Measurements from ENCODE around the gene KNCN.

KNCN gene

DNA sequence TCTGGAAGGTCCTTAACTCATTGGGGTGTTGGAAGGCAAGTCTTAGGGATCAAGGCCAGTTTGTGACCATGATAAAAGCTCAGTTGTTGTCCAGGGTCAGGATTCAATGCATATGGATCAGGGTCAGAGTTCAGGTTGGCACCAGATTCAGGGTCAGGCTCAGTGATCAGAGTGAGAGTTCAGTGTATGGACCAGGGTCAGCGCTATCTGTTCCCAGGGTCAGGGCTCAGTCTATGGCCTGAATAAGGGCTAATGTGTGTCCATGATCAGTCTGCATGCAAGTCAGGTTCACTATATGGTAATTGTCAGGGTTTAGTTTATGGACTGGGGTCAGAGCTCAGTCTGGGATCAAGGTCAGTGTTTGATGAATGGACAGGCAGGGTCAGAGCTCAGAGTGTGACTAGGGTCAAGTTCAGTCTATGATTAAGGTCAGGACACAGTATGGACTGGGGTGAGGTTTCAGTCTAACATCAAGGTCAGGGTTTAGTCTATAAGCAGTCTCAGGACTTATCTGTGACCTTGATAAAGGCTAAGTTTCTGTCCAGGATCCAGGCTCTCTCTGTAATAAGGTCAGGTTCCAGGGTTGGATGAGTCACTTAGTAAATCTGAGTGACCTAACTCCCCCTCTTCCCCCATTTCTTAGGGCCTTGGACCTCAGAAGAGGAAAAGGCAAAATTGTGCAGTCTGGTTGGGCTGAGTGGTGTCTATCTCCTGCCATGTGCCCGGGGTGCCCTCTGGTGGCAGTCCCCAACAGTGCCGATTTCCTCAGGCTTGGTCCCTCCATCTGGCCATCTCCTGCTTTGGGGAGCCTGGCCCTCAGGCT is 23.8 kb downstream of the KNCN start:
- Histone ChIP-seq H3K4me1 (ENCODE audit: control insufficient read depth in 5 of 5, insufficient read depth in 5 of 5, low read length in 5 of 5) (peaks cover 1 to 15% (median 13%) of the 10 kb centered on the region in 5 donors), H3K4me3 (ENCODE audit: low read depth in 1 of 5, low read length in 5 of 5) (no peak overlapping the region), H3K27me3 (ENCODE audit: control insufficient read depth in 5 of 5, insufficient read depth in 4 of 5, low read length in 5 of 5) (peaks cover 0 to 39% (median 14%) of the 10 kb centered on the region in 5 donors), H3K9me3 (ENCODE audit: control insufficient read depth in 5 of 5, low read length in 5 of 5) (no peaks in the 10 kb centered on the region), H3K36me3 (ENCODE audit: control insufficient read depth in 5 of 5, insufficient read depth in 5 of 5, low read length in 5 of 5) (no peaks in the 10 kb centered on the region), H3K9ac (ENCODE audit: low read length in 5 of 5) (no peak overlapping the region), H3K27ac (ENCODE audit: low read depth, low read length) (no peak overlapping the region)

DNA sequence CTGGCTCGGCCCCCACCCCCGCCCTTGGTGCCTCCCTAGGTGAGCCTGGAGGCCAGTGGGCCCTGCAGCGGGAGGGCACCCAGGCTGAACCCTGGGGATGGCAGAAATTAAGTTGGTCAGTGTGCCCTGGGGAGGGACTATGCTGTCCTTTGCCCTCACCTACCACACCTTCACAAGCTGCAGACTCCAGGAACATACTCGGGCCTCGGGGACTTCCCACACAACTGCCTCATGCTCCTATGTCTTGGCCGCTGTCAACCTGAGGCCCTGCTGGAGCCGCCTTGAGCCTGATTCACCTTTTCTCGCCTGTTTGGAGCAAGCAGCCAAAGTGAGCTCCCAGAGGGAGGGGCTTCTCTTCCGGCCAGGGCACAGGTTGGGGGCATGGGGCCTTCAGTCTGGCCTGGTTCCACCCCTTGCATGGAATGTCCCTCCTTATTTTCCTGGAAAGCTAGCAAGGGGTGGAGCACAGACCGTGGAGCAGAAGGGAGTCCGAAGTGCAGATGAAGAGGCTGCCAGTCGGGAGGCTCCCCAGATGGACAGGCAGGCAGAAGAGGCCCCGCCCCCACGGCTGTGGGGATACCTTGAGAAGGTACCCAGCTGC is 24.7 kb downstream of the KNCN start:
- peaks cover 0 to 37% (median 14%) of the 10 kb centered on the region in 5 donors for H3K27me3 ChIP-seq (ENCODE audit: control insufficient read depth in 5 of 5, insufficient read depth in 4 of 5, low read length in 5 of 5)
- no peaks in the 10 kb centered on the region for H3K36me3 ChIP-seq (ENCODE audit: control insufficient read depth in 5 of 5, insufficient read depth in 5 of 5, low read length in 5 of 5)
- H3K4me3 ChIP-seq (ENCODE audit: low read depth in 1 of 5, low read length in 5 of 5), result no peak overlapping the region
- H3K9me3 ChIP-seq (ENCODE audit: control insufficient read depth in 5 of 5, low read length in 5 of 5), result no peaks in the 10 kb centered on the region
- H3K27ac ChIP-seq (ENCODE audit: low read depth, low read length), result no peak overlapping the region
- H3K9ac ChIP-seq (ENCODE audit: low read length in 5 of 5), result no peak overlapping the region
- H3K4me1 ChIP-seq (ENCODE audit: control insufficient read depth in 5 of 5, insufficient read depth in 5 of 5, low read length in 5 of 5), result peaks cover 4 to 24% (median 19%) of the 10 kb centered on the region in 5 donors

DNA sequence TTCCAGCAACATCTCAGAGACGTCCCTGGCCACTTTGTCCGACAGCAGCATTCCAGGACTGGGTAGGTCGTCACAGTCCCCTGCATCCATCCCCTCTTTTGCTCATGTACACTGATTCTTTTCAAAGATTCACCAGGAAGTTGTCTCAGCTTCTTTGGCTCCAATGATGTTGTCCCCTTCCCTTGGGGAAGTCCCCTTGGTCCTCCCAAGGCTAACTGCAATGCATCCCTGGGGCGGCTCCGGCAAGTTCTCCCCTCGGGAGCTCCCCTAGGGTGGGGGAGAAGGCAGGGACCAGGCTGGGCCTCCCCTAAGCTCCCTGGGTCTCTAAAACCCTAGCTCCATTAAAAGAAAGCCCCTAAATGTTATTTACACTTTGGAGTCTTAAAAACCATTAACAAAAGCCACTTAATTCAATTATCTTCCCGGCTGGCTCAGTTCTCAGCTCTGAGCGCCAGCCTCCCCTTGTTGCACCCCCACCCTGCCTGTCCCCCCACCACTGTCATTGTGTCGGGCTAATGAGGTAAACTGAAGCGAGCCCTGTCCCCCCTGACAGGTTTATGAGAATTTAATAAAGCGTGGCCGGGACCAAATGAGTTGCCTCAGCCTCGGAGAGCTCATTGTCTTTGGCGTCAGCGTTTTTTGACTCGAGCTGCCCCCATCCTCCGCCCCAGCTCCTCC is 25.3 kb downstream of the KNCN start:
- Histone ChIP-seq H3K27me3 (ENCODE audit: control insufficient read depth in 5 of 5, insufficient read depth in 4 of 5, low read length in 5 of 5) (peaks cover 0 to 34% (median 11%) of the 10 kb centered on the region in 5 donors), H3K4me1 (ENCODE audit: control insufficient read depth in 5 of 5, insufficient read depth in 5 of 5, low read length in 5 of 5) (peaks cover 4 to 30% (median 25%) of the 10 kb centered on the region in 5 donors), H3K27ac (ENCODE audit: low read depth, low read length) (no peak overlapping the region), H3K9me3 (ENCODE audit: control insufficient read depth in 5 of 5, low read length in 5 of 5) (no peaks in the 10 kb centered on the region), H3K9ac (ENCODE audit: low read length in 5 of 5) (no peak overlapping the region), H3K36me3 (ENCODE audit: control insufficient read depth in 5 of 5, insufficient read depth in 5 of 5, low read length in 5 of 5) (no peaks in the 10 kb centered on the region), H3K4me3 (ENCODE audit: low read depth in 1 of 5, low read length in 5 of 5) (no peak overlapping the region)

DNA sequence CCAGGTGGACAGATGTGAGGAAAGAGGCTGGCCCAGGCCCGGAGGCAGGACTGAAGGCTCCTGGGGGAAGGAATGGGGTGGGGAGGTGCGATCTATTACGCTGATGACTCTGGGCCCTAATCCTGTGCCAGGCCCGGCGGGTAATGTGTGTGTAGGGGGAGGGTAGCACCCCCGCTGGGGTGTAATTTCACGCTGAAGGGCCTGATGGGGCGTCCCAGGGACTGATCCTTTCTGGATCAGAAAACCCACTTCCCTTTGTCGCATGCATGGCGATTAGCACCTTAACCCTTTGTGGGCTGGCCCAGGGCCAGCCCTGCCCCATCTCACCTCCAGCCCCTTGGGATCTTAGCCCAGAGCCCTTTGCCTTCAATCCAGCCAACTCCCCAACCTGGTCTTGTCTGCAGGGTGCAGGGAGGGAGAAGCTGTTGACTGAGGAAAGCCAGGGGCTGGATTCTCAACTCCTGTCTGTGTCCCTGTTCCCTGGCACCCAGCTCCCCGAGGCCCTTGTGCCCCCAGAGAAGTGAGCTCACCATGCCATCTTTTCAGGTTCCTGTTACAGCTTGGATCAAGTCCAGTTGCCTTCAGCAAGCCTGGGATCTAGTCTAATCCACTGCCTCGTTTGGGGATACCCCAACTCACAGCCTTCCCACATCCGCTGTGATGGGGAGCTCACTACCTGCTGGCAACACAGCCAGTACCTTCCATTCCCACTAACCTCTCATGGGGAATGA is 26.0 kb downstream of the KNCN start:
- no peaks in the 10 kb centered on the region for H3K9me3 ChIP-seq (ENCODE audit: control insufficient read depth in 5 of 5, low read length in 5 of 5)
- H3K27me3 ChIP-seq (ENCODE audit: control insufficient read depth in 5 of 5, insufficient read depth in 4 of 5, low read length in 5 of 5), result peaks cover 0 to 29% (median 8%) of the 10 kb centered on the region in 5 donors
- no peak overlapping the region for H3K27ac ChIP-seq (ENCODE audit: low read depth, low read length)
- H3K9ac ChIP-seq (ENCODE audit: low read length in 5 of 5), result no peak overlapping the region
- no peaks in the 10 kb centered on the region for H3K36me3 ChIP-seq (ENCODE audit: control insufficient read depth in 5 of 5, insufficient read depth in 5 of 5, low read length in 5 of 5)
- no peak overlapping the region for H3K4me3 ChIP-seq (ENCODE audit: low read depth in 1 of 5, low read length in 5 of 5)
- H3K4me1 ChIP-seq (ENCODE audit: control insufficient read depth in 5 of 5, insufficient read depth in 5 of 5, low read length in 5 of 5), result peaks cover 4 to 38% (median 32%) of the 10 kb centered on the region in 5 donors

DNA sequence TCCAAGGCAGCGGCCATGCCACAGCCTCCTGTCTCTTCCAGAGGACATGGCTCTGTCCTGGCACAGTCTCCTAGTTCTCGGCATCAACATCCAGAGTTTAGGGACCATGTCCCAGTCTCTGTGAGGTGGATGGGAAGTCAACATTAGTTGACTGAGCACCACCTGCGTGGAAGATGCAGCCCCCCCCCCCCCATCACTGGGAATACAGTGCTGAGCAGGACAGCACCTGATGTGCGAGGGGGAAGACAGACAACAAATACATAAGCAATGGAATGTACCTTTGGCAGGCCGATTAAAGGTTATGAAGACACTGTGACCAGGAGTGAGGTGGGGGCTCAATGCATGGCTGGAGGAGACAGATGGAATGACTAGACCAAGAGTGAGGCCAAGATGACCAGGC is 26.6 kb downstream of the KNCN start:
- no peaks in the 10 kb centered on the region for H3K9me3 ChIP-seq (ENCODE audit: control insufficient read depth in 5 of 5, low read length in 5 of 5)
- no peak overlapping the region for H3K9ac ChIP-seq (ENCODE audit: low read length in 5 of 5)
- no peak overlapping the region for H3K4me3 ChIP-seq (ENCODE audit: low read depth in 1 of 5, low read length in 5 of 5)
- peaks cover 0 to 25% (median 8%) of the 10 kb centered on the region in 5 donors for H3K27me3 ChIP-seq (ENCODE audit: control insufficient read depth in 5 of 5, insufficient read depth in 4 of 5, low read length in 5 of 5)
- no peak overlapping the region for H3K27ac ChIP-seq (ENCODE audit: low read depth, low read length)
- H3K4me1 ChIP-seq (ENCODE audit: control insufficient read depth in 5 of 5, insufficient read depth in 5 of 5, low read length in 5 of 5), result peaks cover 7 to 43% (median 38%) of the 10 kb centered on the region in 5 donors
- H3K36me3 ChIP-seq (ENCODE audit: control insufficient read depth in 5 of 5, insufficient read depth in 5 of 5, low read length in 5 of 5), result no peaks in the 10 kb centered on the region

DNA sequence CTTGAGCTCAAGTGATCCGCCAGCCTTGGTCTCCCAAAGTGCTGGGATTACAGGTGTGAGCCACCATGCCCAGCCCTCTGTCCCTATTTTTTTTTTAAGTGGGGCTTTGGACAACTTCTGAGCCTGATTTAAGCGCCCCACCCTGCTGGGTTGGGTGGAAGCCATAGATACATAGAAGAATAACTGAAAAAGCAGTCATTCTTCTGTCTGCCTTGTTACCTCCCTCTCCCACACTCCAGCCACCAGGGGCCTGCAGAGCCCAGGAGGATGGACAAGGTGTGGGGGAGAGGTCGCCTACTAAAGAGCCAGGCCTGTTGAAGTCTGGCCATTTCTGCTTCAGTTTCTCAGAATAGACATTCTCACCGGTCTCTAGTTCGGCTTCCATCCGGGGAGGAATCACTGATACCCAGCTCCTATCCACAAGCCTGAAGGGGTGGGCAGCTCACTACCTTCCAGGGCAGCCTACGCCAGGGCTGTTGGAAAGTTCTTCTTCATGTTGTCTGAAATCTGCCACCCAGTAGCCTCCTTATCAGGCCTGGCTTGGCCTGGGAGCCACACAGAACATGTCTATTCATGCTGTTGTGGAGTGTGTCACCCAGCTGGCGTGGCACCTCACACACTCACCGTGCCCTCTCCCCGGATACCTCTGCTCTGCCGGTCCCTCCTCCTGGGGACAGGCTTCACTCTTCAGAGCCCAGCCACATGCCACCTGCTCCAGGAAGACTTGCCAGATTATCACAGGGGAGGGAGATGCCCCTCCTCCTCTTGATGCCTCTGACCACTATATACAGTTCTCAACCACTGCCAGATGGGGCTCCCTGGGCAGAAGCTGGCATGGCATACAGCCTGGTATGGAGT is 27.7 kb downstream of the KNCN start:
- H3K27me3 ChIP-seq (ENCODE audit: control insufficient read depth in 5 of 5, insufficient read depth in 4 of 5, low read length in 5 of 5), result peaks cover 0 to 22% (median 6%) of the 10 kb centered on the region in 5 donors
- peaks cover 7 to 45% (median 38%) of the 10 kb centered on the region in 5 donors for H3K4me1 ChIP-seq (ENCODE audit: control insufficient read depth in 5 of 5, insufficient read depth in 5 of 5, low read length in 5 of 5)

DNA sequence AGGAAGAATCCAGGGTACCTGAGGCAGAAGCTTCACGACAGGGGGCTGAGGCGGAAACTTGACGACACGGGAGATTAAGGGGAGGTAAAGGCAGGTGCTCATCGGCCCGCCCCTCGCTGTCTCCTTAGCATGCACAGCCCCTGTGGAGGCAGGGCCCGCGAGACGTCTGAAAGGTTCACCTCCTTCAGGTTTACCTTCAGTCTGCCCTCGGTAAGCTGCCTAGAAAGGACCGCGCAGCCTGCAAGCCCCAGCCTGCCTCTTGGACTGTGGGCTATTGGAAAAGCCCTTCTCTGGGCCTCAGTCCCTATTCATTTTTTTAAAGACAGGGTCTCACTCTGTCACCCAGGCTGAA is 28.5 kb downstream of the KNCN start:
- Histone ChIP-seq H3K4me1 (ENCODE audit: control insufficient read depth in 5 of 5, insufficient read depth in 5 of 5, low read length in 5 of 5) (peaks cover 7 to 45% (median 38%) of the 10 kb centered on the region in 5 donors), H3K4me3 (ENCODE audit: low read depth in 1 of 5, low read length in 5 of 5) (no peak overlapping the region), H3K27me3 (ENCODE audit: control insufficient read depth in 5 of 5, insufficient read depth in 4 of 5, low read length in 5 of 5) (peaks cover 0 to 17% (median 0%) of the 10 kb centered on the region in 5 donors), H3K36me3 (ENCODE audit: control insufficient read depth in 5 of 5, insufficient read depth in 5 of 5, low read length in 5 of 5) (no peaks in the 10 kb centered on the region), H3K27ac (ENCODE audit: low read depth, low read length) (peak overlapping the region; percentile 84), H3K9me3 (ENCODE audit: control insufficient read depth in 5 of 5, low read length in 5 of 5) (no peaks in the 10 kb centered on the region), H3K9ac (ENCODE audit: low read length in 5 of 5) (no peak overlapping the region)

More for the DNA sequence above, 27.7 kb downstream of the KNCN start:
- no peaks in the 10 kb centered on the region for H3K36me3 ChIP-seq (ENCODE audit: control insufficient read depth in 5 of 5, insufficient read depth in 5 of 5, low read length in 5 of 5)
- no peaks in the 10 kb centered on the region for H3K9me3 ChIP-seq (ENCODE audit: control insufficient read depth in 5 of 5, low read length in 5 of 5)
- no peak overlapping the region for H3K4me3 ChIP-seq (ENCODE audit: low read depth in 1 of 5, low read length in 5 of 5)
- H3K9ac ChIP-seq (ENCODE audit: low read length in 5 of 5), result peak overlapping the region in 1 of 5 donors; percentile 13
- H3K27ac ChIP-seq (ENCODE audit: low read depth, low read length), result no peak overlapping the region

DNA sequence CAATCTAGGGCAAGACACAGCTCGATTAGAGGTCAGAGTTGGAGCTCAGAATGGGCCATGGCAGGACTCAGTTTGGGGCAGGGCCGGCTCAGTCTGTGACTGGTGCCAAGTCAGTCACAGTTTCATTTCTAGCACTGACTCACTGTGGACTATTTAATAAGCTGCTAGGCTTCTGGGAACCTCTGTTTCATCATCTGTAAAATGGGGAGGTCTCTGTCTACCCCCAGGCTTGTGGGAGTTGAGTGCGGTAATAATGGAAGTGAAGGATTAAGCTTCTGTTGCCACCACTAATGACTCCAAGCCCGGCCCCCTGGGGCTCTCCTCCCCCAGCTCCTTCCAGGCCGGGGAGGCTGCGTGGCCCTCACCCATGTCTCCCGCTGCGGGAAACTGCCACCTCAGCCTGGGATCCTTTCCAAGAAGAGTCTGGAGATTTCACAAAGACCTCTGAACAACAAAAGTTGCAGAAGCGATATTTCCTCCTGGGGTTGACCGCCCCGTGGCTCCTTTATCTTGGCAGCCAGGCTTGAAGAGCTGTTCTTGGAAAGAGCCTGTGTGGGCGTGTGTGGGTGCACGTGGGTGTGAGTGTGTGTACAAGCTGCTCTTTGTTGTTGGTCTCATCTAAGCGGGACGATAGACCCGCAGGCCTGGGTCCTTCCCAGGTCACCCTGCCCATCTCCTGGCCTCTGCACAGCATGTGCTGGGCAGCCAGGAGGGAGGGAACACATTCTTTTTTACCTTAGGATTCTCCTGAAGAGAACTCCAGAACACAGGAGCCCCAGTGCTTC is 29.1 kb downstream of the KNCN start:
- Histone ChIP-seq H3K9ac (ENCODE audit: low read length in 5 of 5) (peak overlapping the region in 3 of 5 donors; percentile 11 to 35 (median 29)), H3K36me3 (ENCODE audit: control insufficient read depth in 5 of 5, insufficient read depth in 5 of 5, low read length in 5 of 5) (no peaks in the 10 kb centered on the region), H3K9me3 (ENCODE audit: control insufficient read depth in 5 of 5, low read length in 5 of 5) (no peaks in the 10 kb centered on the region), H3K27me3 (ENCODE audit: control insufficient read depth in 5 of 5, insufficient read depth in 4 of 5, low read length in 5 of 5) (peaks cover 0 to 18% (median 0%) of the 10 kb centered on the region in 5 donors), H3K4me3 (ENCODE audit: low read depth in 1 of 5, low read length in 5 of 5) (no peak overlapping the region), H3K27ac (ENCODE audit: low read depth, low read length) (peak overlapping the region; percentile 84), H3K4me1 (ENCODE audit: control insufficient read depth in 5 of 5, insufficient read depth in 5 of 5, low read length in 5 of 5) (peaks cover 7 to 45% (median 38%) of the 10 kb centered on the region in 5 donors)
